DND-41 (cell line): ENCODE data around the gene CCL2.

Source experiments
- ATAC-seq: fragments of 200-7000 bp; cut with Tn5 transposase; 3 replicates; pipeline ENCODE4 v1.9.1; 2021; ENCODE audit warnings: low read depth; ENCODE audit not compliant: insufficient read depth
- DNase-seq: peaks from one replicate; pipeline ENCODE4 v3.0.0-alpha.2; 2020
- H2AFZ ChIP-seq: 2 replicates; pipeline ENCODE4 v1.6.0; 2012; ENCODE audit warnings: low read depth, low read length
- H3K27ac ChIP-seq: 2 replicates; pipeline ENCODE4 v1.5.1; 2012; ENCODE audit warnings: low read length, inconsistent platforms
- H3K27me3 ChIP-seq: fragments of 200-600 bp; sonication (generic); 2 replicates; pipeline ENCODE4 v1.6.0; 2012; ENCODE audit warnings: low read length, mild to moderate bottlenecking, inconsistent platforms; ENCODE audit not compliant: insufficient read depth, poor library complexity
- H3K36me3 ChIP-seq: 2 replicates; pipeline ENCODE4 v1.5.1; 2012; ENCODE audit warnings: low read length, inconsistent platforms; ENCODE audit not compliant: insufficient read depth
- H3K4me1 ChIP-seq: 2 replicates; pipeline ENCODE4 v1.5.1; 2012; ENCODE audit warnings: mild to moderate bottlenecking, low read length; ENCODE audit not compliant: insufficient read depth
- H3K4me2 ChIP-seq: 2 replicates; pipeline ENCODE4 v1.6.0; 2012; ENCODE audit warnings: mild to moderate bottlenecking, moderate library complexity, low read length, inconsistent platforms; ENCODE audit not compliant: insufficient read depth
- H3K4me3 ChIP-seq, 2 experiments: fragments of 200-600 bp in 1 of 2; shearing (Covaris generic) in 1 of 2; 2 replicates each; pipeline ENCODE4 v1.5.1; 2012 to 2016; ENCODE audit warnings: inconsistent platforms in 2 of 2, low read length in 2 of 2, mild to moderate bottlenecking in 2 of 2, low read depth in 1 of 2, moderate library complexity in 1 of 2
- H3K79me2 ChIP-seq: 2 replicates; pipeline ENCODE4 v1.6.0; 2012; ENCODE audit warnings: low read length, inconsistent platforms; ENCODE audit not compliant: insufficient read depth
- H3K9ac ChIP-seq: 2 replicates; pipeline ENCODE4 v1.6.0; 2012; ENCODE audit warnings: low read depth, mild to moderate bottlenecking, inconsistent platforms, low read length, moderate library complexity
- H3K9me3 ChIP-seq: 2 replicates; pipeline ENCODE4 v1.5.1; 2012; ENCODE audit warnings: low read length, moderate library complexity, mild to moderate bottlenecking, inconsistent platforms; ENCODE audit not compliant: insufficient read depth, severe bottlenecking
- H4K20me1 ChIP-seq: 2 replicates; pipeline ENCODE4 v1.6.0; 2012; ENCODE audit warnings: low read length; ENCODE audit not compliant: insufficient read depth
- CTCF ChIP-seq: IDR thresholded peaks from 2 replicates; pipeline ENCODE4 v1.5.1; 2012; ENCODE audit warnings: borderline replicate concordance, low read length, moderate library complexity, mild to moderate bottlenecking; ENCODE audit not compliant: poor library complexity, severe bottlenecking; ENCODE audit errors: extremely low read depth
- EZH2 ChIP-seq: IDR thresholded peaks from 3 replicates; pipeline ENCODE4 v1.6.1; 2012; ENCODE audit warnings: borderline replicate concordance, low read depth, mild to moderate bottlenecking, moderate library complexity, low read length, inconsistent platforms; ENCODE audit not compliant: severe bottlenecking

CCL2 gene

GRCh38 chr17:34252444-34253138, 2.5 kb upstream of the CCL2 start:
- Histone ChIP-seq H2AFZ (no peak overlapping the region), H3K4me2 (no peak overlapping the region), H3K4me1 (no peaks in the 10 kb centered on the region), H3K27ac (no peak overlapping the region), H3K36me3 (no peaks in the 10 kb centered on the region), H3K79me2 (no peaks in the 10 kb centered on the region), H4K20me1 (no peaks in the 10 kb centered on the region), H3K9ac (no peak overlapping the region), H3K27me3 (peaks cover 10% of the 10 kb centered on the region), H3K9me3 (no peaks in the 10 kb centered on the region), H3K4me3 (no peak overlapping the region)
- DNase-seq (no peak), ATAC-seq (no peak)
- TF ChIP-seq CTCF, result no peak
- TF ChIP-seq EZH2, result no peak

GRCh38 chr17:34253139-34253525, 2.0 kb upstream of the CCL2 start:
- TF ChIP-seq EZH2 (no peak), CTCF (no peak)
- Histone ChIP-seq H3K79me2 (no peaks in the 10 kb centered on the region), H2AFZ (no peak overlapping the region), H3K9ac (no peak overlapping the region), H3K4me2 (no peak overlapping the region), H4K20me1 (no peaks in the 10 kb centered on the region), H3K4me3 (no peak overlapping the region), H3K4me1 (no peaks in the 10 kb centered on the region), H3K27me3 (peaks cover 10% of the 10 kb centered on the region), H3K27ac (no peak overlapping the region), H3K9me3 (no peaks in the 10 kb centered on the region), H3K36me3 (no peaks in the 10 kb centered on the region)
- ATAC-seq (no peak), DNase-seq (no peak)

- no peaks in the 10 kb centered on the region for H3K79me2 ChIP-seq
- TF ChIP-seq CTCF (no peak), EZH2 (no peak)
- no peaks in the 10 kb centered on the region for H4K20me1 ChIP-seq
- H3K27me3 ChIP-seq, result peaks cover 10% of the 10 kb centered on the region
- no peaks in the 10 kb centered on the region for H3K36me3 ChIP-seq
- H3K4me1 ChIP-seq, result no peaks in the 10 kb centered on the region
- ATAC-seq, result no peak
- H3K9me3 ChIP-seq, result no peaks in the 10 kb centered on the region
- no peak overlapping the region for H3K27ac ChIP-seq
- no peak overlapping the region for H3K9ac ChIP-seq
- no peak for DNase-seq
- H3K4me3 ChIP-seq, result no peak overlapping the region
- H3K4me2 ChIP-seq, result no peak overlapping the region
- H2AFZ ChIP-seq, result no peak overlapping the region
Observed at GRCh38 chr17:34254146-34254545, 939 bp upstream of the CCL2 start.
